HepG2 (cell line): Measurements from ENCODE around the gene TRIP6. TPM values are rescaled to one million over a fixed set of nuclear protein-coding genes. Genes with fewer than 3 reads are reported as not detected.
A peak's percentile ranks its signal among the peaks of the same experiment; 100 is the strongest.

Source experiments
- EHMT2 ChIP-seq: fragments of 200-600 bp; sonication (generic); IDR thresholded peaks from 2 replicates; pipeline ENCODE4 v1.7.0; 2017; ENCODE audit warnings: antibody characterized with exemption, low read depth, low read length, borderline replicate concordance
- EP300 ChIP-seq, 3 experiments: sonication (generic) in 1 of 3; formaldehyde crosslinking in 1 of 3; IDR thresholded peaks; 2 replicates each; pipeline versions ENCODE4 v1.5.1 to v1.6.1; 2011 to 2020; ENCODE audit warnings: low read depth in 2 of 3, low read length in 2 of 3, borderline replicate concordance in 1 of 3, improper control_type of control experiment in 1 of 3, mild to moderate bottlenecking in 1 of 3, missing genetic modification reagents in 1 of 3, moderate library complexity in 1 of 3
- HDAC1 ChIP-seq: sonication (generic); formaldehyde crosslinking; IDR thresholded peaks from 2 replicates; pipeline ENCODE4 v1.5.1; 2020; ENCODE audit warnings: mild to moderate bottlenecking, missing genetic modification reagents
- HNRNPL ChIP-seq: fragments of 200-400 bp; formaldehyde crosslinking; IDR thresholded peaks from 2 replicates; pipeline ENCODE4 v1.6.1; 2017; ENCODE audit warnings: mild to moderate bottlenecking, low read depth, low read length
- HOXD1 ChIP-seq: sonication (generic); formaldehyde crosslinking; IDR thresholded peaks from 2 replicates; pipeline ENCODE4 v1.5.0; 2020; ENCODE audit warnings: missing genetic modification reagents
- NCOA2 ChIP-seq: sonication (generic); formaldehyde crosslinking; IDR thresholded peaks from 2 replicates; pipeline ENCODE4 v1.8.0; 2022; ENCODE audit warnings: inconsistent platforms
- RCOR2 ChIP-seq: IDR thresholded peaks from 2 replicates; pipeline ENCODE4 v1.6.1; 2016; ENCODE audit warnings: missing biosample characterization, missing genetic modification reagents
- SNAPC2 ChIP-seq: sonication (generic); formaldehyde crosslinking; IDR thresholded peaks from 2 replicates; pipeline ENCODE4 v1.8.1; 2022; ENCODE audit warnings: mild to moderate bottlenecking, missing genetic modification reagents
- TEAD3 ChIP-seq: optimal IDR thresholded peaks from 2 replicates; pipeline ENCODE3; 2016; ENCODE audit warnings: borderline replicate concordance
- ZNF124 ChIP-seq: sonication (generic); formaldehyde crosslinking; IDR thresholded peaks from 2 replicates; pipeline ENCODE4 v1.4.0; 2020; ENCODE audit warnings: missing genetic modification reagents
- ZNF546 ChIP-seq: sonication (generic); formaldehyde crosslinking; conservative IDR thresholded peaks from 2 replicates; pipeline ENCODE4 v1.8.1; 2023; ENCODE audit warnings: mild to moderate bottlenecking, missing genetic modification reagents
- ZNF7 ChIP-seq: IDR thresholded peaks from 2 replicates; pipeline ENCODE4 v1.6.1; 2016; ENCODE audit warnings: missing biosample characterization, missing genetic modification reagents
- polyA plus RNA-seq, 8 experiments: library from polyadenylated mRNA; depleted of rRNA in 3 of 8; stranded (reverse) in 7 of 8; unstranded in 1 of 8; fragments of >200 nt; fragmentation: Illumina TruSeq in 4 of 8; extraction: Trizol in 4 of 8; gene quantifications; 2 replicates each; pipeline versions ENCODE4 v1.2.1 to v1.2.3, GENCODE V29; 2011 to 2016; ENCODE audit warnings: low read depth in 4 of 8, missing spikeins in 1 of 8, mixed read lengths in 1 of 8; ENCODE audit not compliant: insufficient read depth in 1 of 8
- total RNA-seq, 5 experiments: library from RNA; depleted of rRNA; stranded (reverse); fragments of >200 nt; fragmentation: Illumina TruSeq; extraction: Trizol; gene quantifications; 2 replicates each; pipeline ENCODE4 v1.2.3, GENCODE V29; 2016; ENCODE audit warnings: low read depth in 1 of 5
- TF ChIP-seq, protein P1 (sequence below): IDR thresholded peaks from 2 replicates; pipeline ENCODE4 v1.6.1; 2018; ENCODE audit warnings: missing genetic modification reagents, mild to moderate bottlenecking, missing compliant biosample characterization
- TF ChIP-seq, protein P2 (sequence below): sonication (generic); formaldehyde crosslinking; IDR thresholded peaks from 2 replicates; pipeline ENCODE4 v1.8.1; 2023; ENCODE audit warnings: mild to moderate bottlenecking, missing genetic modification reagents
- TF ChIP-seq, protein P3 (sequence below): sonication (generic); formaldehyde crosslinking; IDR thresholded peaks from 2 replicates; pipeline ENCODE4 v1.8.1; 2023; ENCODE audit warnings: mild to moderate bottlenecking, missing genetic modification reagents, borderline replicate concordance
- TF ChIP-seq, protein P4 (sequence below): IDR thresholded peaks from 2 replicates; pipeline ENCODE4 v1.6.1; 2016; ENCODE audit warnings: low read depth, control low read depth
- TF ChIP-seq, protein P5 (sequence below): sonication (generic); formaldehyde crosslinking; IDR thresholded peaks from 2 replicates; pipeline ENCODE4 v1.5.1; 2020; ENCODE audit warnings: mild to moderate bottlenecking, missing genetic modification reagents, borderline replicate concordance
- TF ChIP-seq, protein P6 (sequence below): sonication (generic); formaldehyde crosslinking; IDR thresholded peaks from 2 replicates; pipeline ENCODE4 v1.8.0; 2022; ENCODE audit warnings: mild to moderate bottlenecking, missing genetic modification reagents, moderate library complexity

TRIP6 gene
- total and polyA plus RNA-seq, 2 of the 13 experiments (the other 11 are each of a cell fraction or from before 2014, with no cell fraction given) = 0.34 to 0.38 TPM

DNA sequence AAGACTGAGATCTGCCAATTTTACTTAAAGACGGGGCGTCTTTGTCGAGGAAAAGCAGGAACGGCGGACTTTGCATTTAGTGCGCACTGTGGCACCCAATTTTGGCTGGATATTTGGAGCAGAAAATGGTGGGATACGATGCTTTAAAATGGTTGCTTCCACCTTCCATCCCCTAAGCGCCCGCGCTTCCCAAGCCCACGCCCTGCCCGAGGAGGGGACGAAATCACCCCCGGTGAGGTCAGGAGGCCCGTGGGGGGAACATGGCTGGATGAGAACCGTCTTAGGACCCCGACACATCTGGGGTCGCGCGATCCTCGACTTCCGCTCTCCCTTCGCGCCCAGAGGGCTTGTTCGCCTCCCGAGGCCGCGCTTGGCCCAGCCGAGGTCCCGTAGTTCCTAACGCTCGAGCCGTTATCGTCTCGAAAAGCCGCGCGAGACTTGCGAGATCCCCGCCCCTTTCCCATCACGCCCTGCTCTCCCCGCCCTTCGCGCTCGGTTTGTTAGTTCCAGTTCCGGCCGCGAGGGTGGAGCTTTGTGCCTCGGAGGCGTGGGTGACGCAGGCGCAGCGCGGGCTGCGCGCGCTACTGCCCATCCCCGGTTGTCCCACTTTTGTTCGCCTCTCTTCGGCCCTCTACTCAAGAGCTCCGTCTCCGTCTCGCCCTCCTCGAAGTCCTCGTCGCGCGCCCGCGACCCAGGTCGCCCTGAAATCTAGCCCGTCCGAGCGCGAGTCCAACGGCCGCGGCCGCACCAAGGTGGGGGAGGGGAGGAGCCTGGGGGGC is 7.6 kb downstream of the TRIP6 start, which contains the start of gene SRRT (continued):
- peak; percentile 95 for TF ChIP-seq SNAPC2 (CRISPR knock-in tag)
- TF ChIP-seq HNRNPL = 0 out of 2 replicates have a peak, but pooled peaks have one; percentile 50
- TF ChIP-seq, protein P1, sequence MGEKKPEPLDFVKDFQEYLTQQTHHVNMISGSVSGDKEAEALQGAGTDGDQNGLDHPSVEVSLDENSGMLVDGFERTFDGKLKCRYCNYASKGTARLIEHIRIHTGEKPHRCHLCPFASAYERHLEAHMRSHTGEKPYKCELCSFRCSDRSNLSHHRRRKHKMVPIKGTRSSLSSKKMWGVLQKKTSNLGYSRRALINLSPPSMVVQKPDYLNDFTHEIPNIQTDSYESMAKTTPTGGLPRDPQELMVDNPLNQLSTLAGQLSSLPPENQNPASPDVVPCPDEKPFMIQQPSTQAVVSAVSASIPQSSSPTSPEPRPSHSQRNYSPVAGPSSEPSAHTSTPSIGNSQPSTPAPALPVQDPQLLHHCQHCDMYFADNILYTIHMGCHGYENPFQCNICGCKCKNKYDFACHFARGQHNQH (CRISPR knock-in tag) = no peak
- TF ChIP-seq, protein P2, sequence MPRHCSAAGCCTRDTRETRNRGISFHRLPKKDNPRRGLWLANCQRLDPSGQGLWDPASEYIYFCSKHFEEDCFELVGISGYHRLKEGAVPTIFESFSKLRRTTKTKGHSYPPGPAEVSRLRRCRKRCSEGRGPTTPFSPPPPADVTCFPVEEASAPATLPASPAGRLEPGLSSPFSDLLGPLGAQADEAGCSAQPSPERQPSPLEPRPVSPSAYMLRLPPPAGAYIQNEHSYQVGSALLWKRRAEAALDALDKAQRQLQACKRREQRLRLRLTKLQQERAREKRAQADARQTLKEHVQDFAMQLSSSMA (CRISPR knock-in tag) = peak; percentile 96
- peak; percentile 75 for TF ChIP-seq TEAD3
- 0 out of 2 replicates have a peak, but pooled peaks have one; percentile 21 for TF ChIP-seq HOXD1 (CRISPR knock-in tag)
- TF ChIP-seq ZNF124 (CRISPR knock-in tag) = no peak; the same call in 1 of the 2 replicates
- TF ChIP-seq RCOR2 (CRISPR knock-in tag) = no peak; the same call in 1 of the 2 replicates
- TF ChIP-seq, protein P3, sequence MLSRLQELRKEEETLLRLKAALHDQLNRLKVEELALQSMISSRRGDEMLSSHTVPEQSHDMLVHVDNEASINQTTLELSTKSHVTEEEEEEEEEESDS (CRISPR knock-in tag) = 0 out of 2 replicates have a peak, but pooled peaks have one; percentile 56
- peak; percentile 76 for TF ChIP-seq HDAC1 (CRISPR knock-in tag)
- 0 out of 2 replicates have a peak, but pooled peaks have one; percentile 82 for TF ChIP-seq ZNF546 (CRISPR knock-in tag)
- TF ChIP-seq, protein P4, sequence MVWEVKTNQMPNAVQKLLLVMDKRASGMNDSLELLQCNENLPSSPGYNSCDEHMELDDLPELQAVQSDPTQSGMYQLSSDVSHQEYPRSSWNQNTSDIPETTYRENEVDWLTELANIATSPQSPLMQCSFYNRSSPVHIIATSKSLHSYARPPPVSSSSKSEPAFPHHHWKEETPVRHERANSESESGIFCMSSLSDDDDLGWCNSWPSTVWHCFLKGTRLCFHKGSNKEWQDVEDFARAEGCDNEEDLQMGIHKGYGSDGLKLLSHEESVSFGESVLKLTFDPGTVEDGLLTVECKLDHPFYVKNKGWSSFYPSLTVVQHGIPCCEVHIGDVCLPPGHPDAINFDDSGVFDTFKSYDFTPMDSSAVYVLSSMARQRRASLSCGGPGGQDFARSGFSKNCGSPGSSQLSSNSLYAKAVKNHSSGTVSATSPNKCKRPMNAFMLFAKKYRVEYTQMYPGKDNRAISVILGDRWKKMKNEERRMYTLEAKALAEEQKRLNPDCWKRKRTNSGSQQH (CRISPR knock-in tag) = peak; percentile 84; the same call in 1 of the 2 replicates
- no peak for TF ChIP-seq ZNF7 (CRISPR knock-in tag)
- TF ChIP-seq, protein P5, sequence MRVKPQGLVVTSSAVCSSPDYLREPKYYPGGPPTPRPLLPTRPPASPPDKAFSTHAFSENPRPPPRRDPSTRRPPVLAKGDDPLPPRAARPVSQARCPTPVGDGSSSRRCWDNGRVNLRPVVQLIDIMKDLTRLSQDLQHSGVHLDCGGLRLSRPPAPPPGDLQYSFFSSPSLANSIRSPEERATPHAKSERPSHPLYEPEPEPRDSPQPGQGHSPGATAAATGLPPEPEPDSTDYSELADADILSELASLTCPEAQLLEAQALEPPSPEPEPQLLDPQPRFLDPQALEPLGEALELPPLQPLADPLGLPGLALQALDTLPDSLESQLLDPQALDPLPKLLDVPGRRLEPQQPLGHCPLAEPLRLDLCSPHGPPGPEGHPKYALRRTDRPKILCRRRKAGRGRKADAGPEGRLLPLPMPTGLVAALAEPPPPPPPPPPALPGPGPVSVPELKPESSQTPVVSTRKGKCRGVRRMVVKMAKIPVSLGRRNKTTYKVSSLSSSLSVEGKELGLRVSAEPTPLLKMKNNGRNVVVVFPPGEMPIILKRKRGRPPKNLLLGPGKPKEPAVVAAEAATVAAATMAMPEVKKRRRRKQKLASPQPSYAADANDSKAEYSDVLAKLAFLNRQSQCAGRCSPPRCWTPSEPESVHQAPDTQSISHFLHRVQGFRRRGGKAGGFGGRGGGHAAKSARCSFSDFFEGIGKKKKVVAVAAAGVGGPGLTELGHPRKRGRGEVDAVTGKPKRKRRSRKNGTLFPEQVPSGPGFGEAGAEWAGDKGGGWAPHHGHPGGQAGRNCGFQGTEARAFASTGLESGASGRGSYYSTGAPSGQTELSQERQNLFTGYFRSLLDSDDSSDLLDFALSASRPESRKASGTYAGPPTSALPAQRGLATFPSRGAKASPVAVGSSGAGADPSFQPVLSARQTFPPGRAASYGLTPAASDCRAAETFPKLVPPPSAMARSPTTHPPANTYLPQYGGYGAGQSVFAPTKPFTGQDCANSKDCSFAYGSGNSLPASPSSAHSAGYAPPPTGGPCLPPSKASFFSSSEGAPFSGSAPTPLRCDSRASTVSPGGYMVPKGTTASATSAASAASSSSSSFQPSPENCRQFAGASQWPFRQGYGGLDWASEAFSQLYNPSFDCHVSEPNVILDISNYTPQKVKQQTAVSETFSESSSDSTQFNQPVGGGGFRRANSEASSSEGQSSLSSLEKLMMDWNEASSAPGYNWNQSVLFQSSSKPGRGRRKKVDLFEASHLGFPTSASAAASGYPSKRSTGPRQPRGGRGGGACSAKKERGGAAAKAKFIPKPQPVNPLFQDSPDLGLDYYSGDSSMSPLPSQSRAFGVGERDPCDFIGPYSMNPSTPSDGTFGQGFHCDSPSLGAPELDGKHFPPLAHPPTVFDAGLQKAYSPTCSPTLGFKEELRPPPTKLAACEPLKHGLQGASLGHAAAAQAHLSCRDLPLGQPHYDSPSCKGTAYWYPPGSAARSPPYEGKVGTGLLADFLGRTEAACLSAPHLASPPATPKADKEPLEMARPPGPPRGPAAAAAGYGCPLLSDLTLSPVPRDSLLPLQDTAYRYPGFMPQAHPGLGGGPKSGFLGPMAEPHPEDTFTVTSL = no peak
- peak; percentile 43; the same call in 1 of the 2 replicates for TF ChIP-seq NCOA2 (CRISPR knock-in tag)
- TF ChIP-seq EHMT2 = no peak
- TF ChIP-seq, protein P6, sequence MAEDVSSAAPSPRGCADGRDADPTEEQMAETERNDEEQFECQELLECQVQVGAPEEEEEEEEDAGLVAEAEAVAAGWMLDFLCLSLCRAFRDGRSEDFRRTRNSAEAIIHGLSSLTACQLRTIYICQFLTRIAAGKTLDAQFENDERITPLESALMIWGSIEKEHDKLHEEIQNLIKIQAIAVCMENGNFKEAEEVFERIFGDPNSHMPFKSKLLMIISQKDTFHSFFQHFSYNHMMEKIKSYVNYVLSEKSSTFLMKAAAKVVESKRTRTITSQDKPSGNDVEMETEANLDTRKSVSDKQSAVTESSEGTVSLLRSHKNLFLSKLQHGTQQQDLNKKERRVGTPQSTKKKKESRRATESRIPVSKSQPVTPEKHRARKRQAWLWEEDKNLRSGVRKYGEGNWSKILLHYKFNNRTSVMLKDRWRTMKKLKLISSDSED (CRISPR knock-in tag) = no peak
- peak in 1 of 2 experiments; percentile 29; a peak in 1 of 4 replicates for TF ChIP-seq EP300 (IDR thresholded peaks at IDR 0.05; ENCODE audit: low read depth in 2 of 2, low read length in 2 of 2)
- no peak for TF ChIP-seq EP300 (CRISPR knock-in tag; IDR thresholded peaks at IDR 0.05; ENCODE audit: borderline replicate concordance)
